Measurements from ENCODE around the gene ABCF3.

Gene ABCF3

GRCh38 chr3:184233127-184233843 lies 47.3 kb downstream of the ABCF3 start:
- DNase-seq (ENCODE audit: low read depth): no peak

DNA sequence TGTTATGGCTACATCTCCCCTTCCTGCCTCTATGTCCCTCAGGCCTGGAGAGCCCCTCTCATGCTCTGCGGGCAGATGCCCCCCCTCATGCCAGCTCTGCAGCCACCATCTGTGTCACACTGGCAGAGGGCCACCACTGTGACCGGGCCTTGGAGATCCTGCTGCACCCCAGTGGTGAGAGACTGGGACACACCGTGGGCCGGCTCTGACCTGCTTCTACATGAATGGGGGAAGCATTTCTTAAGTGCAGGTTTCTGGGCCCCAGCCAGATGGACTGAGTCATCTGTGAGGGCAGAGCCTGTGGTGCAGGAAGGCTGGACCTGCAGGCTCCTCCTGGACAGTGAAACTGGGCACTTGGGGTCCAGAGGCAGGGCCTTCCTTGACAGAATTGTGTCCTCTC lies 48.2 kb downstream of the ABCF3 start:
- peak; percentile 38 for DNase-seq (ENCODE audit: low read depth)

- DNase-seq (ENCODE audit: low read depth): no peak
These were observed 48.8 kb downstream of the ABCF3 start for GRCh38 chr3:184234671-184235380.

DNA sequence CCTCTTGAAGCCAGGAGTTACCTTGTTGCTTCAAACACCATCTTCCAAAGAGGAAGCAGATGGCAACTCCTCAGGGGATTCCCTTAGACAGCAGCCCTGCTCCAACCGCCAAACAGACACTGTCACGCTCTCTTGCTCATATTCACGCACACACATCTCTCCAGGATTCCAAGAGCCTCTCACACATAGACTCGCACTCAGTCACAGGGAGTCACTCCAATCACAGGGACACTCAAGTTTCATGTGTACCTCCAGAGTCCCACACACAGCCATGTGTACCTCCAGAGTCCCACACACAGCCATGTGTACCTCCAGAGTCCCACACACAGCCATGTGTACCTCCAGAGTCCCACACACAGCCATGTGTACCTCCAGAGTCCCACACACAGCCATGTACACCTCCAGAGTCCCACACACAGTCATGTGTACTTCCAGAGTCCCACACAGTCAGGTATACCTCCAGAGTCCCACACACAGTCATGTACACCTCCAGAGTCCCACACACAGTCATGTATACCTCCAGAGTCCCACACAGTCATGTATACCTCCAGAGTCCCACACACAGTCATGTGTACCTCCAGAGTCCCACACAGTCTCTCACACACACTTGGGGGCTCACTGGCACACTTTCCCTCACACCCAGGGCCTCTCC lies 49.5 kb downstream of the ABCF3 start:
- DNase-seq (ENCODE audit: low read depth): no peak

GRCh38 chr3:184236033-184236410 lies 50.0 kb downstream of the ABCF3 start:
- DNase-seq (ENCODE audit: low read depth): no peak

GRCh38 chr3:184236636-184237035 lies 50.6 kb downstream of the ABCF3 start:
- no peak for DNase-seq (ENCODE audit: low read depth)

DNA sequence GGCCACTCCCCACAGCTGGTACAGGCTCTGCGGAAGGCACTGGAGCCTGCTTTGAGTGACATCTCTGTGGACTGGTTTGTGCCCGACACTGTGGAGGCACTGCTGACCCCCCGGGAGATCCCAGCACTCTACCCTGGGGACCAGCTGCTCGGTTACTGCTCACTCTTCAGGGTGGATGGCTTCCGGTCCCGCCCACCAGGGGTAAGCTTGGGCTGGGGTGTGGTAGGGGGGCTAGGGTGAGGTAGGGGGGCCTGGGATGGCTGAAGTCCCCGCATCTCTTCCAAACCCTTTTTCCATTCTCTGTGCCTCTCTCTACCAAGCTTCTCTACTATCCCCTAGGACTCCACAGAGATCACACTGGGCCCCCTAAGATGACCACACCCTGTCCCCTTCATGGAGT lies 51.2 kb downstream of the ABCF3 start:
- DNase-seq (ENCODE audit: low read depth): no peak

DNA sequence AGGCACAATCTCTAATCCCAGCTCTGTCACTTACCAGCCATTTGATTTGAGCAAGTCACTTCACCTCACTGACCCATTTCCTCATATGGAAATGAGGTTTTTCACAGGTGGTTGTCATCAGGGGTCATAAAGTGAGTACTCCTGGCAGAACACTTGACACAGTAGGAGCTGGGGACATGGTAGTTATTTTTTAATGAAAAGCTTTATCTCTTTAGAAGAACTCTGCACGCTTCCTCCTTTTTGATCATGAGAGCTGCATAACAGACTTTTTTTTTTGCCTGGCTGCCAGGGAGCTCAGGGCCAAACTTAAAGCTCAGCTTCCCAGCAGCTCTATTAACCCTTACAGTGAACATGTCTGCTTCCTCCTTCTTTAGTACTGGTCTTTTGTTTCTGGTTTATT lies 51.8 kb downstream of the ABCF3 start:
- DNase-seq (ENCODE audit: low read depth): no peak

DNA sequence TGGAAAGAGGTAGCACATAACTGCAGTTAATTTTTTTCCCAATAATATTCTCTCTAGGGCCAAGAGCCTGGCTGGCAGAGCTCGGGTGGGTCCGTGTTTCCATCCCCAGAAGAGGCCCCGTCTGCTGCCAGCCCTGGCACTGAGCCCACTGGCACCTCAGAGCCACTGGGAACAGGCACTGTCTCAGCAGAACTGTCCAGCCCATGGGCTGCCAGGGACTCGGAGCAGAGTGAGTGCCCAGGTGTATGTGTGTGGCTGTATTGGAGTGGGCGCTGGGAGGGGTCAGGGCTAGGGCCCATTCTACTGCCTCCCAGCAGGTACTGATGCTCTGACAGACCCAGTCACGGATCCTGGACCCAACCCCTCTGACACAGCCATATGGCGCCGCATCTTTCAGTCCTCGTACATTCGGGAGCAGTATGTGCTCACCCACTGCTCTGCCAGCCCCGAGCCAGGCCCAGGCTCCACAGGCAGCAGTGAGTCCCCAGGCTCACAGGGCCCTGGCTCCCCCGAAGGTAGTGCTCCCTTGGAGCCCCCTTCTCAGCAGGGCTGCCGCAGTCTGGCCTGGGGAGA lies 52.3 kb downstream of the ABCF3 start:
- no peak for DNase-seq (ENCODE audit: low read depth)

- no peak for DNase-seq (ENCODE audit: low read depth)
These were observed 53.2 kb downstream of the ABCF3 start for GRCh38 chr3:184239221-184239620.

DNA sequence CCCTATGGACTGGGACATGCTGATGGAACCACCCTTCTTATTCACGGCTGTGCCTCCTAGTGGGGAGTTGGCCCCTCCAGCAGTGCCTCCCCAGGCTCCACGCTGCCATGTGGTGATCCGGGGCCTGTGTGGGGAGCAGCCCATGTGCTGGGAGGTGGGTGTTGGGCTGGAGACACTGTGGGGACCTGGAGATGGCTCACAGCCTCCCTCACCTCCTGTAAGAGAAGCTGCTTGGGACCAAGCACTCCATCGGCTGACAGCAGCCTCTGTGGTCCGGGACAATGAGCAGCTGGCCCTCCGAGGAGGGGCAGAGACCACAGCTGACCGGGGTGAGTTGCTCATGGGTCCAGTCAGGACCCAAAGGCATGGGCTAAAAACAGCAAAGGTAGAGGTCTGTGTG lies 53.7 kb downstream of the ABCF3 start:
- no peak for DNase-seq (ENCODE audit: low read depth)

GRCh38 chr3:184240384-184241140 lies 54.6 kb downstream of the ABCF3 start:
- no peak for DNase-seq (ENCODE audit: low read depth)

- no peak for DNase-seq (ENCODE audit: low read depth)
These were observed 55.1 kb downstream of the ABCF3 start for GRCh38 chr3:184241141-184241446.

DNA sequence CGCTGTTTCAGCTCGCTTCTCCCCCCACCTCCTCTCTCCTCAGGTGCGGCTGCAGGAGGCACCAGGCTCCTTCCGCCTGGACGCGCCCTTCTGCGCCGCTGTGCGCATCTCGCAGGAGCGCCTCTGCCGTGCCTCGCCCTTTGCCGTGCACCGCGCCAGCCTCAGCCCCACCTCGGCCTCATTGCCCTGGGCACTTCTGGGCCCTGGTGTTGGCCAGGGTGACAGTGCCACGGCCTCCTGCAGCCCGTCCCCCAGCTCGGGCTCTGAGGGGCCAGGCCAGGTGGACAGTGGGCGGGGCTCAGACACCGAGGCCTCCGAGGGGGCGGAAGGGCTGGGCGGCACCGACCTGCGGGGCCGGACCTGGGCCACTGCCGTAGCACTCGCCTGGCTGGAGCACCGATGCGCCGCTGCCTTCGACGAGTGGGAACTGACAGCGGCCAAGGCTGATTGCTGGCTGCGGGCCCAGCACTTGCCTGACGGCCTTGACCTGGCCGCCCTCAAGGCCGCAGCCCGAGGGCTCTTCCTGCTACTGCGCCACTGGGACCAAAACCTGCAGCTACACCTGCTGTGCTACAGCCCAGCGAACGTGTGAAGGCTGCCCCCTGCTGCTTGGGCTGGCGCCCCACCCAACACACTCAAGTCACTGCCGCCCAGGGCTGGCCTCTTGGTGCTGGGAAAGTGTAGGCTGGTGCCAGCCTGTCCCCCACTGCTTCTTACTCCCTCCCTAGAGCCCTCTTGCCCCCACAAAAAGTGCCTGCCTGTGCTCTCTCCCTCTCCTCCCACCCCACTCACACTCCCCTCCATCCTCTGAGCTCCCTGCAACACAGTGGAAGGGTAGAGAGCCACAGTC lies 55.7 kb downstream of the ABCF3 start:
- DNase-seq (ENCODE audit: low read depth): no peak

DNA sequence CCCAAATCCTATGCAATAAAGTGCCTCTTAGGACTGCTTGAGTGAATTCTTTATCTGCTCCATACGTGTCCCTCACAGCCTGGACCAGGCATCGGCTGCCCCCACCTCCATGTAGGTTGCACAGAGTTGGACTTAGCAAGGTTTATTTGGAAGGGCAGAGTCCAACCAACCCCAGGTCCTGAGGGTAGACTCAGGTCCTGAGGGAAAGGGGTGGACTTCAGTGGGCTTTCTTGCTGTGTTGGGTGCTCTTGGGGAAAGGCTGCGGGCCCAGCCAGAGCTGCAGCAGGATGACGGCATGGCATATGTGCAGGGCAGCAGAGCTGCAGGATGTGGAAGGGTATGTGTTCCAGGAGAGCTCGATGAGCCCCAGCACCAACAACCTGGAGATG lies 56.3 kb downstream of the ABCF3 start:
- no peak for DNase-seq (ENCODE audit: low read depth)

Measured in fibroblast of gingiva (primary cell).